Caco-2 (cell line): ENCODE results near the gene AKR1B1. TPM values are rescaled to one million over a fixed set of nuclear protein-coding genes. Genes with fewer than 3 reads are reported as not detected.

ENCODE experiments used
- BruUV-seq: library from RNA; stranded (reverse); fragments of 400-500 nt; replicated peaks from 2 replicates; lab custom pipeline; 2021; lab: Mats Ljungman, UMichigan
- CTCF ChIA-PET: fragments of 300-600 bp; sonication (Branson Sonifier 250); formaldehyde crosslinking; loops from one replicate; lab custom pipeline; 2022; ENCODE audit warnings: antibody characterized with exemption; lab: Charles Lee
- POLR2A ChIA-PET: fragments of 300-600 bp; sonication (Branson Sonifier 250); formaldehyde crosslinking; loops from one replicate; lab custom pipeline; 2022; ENCODE audit warnings: antibody characterized with exemption; lab: Charles Lee
- DNase-seq, 2 experiments: peaks; one replicate each; pipeline versions ENCODE4 v3.0.0 to v3.0.0-alpha.2; 2020 to 2022
- H3K27me3 ChIP-seq: replicated peaks from 2 replicates; pipeline ENCODE4 v1.6.0; 2011; ENCODE audit warnings: low read length; ENCODE audit not compliant: control insufficient read depth, insufficient read depth
- H3K36me3 ChIP-seq: 2 replicates; pipeline ENCODE4 v1.5.1; 2011; ENCODE audit warnings: low read length; ENCODE audit not compliant: control insufficient read depth, insufficient read depth
- H3K4me1 ChIP-seq: fragments of 250-450 bp; sonication (Bioruptor Pico); 2 replicates; pipeline ENCODE4 v1.5.1; 2020; ENCODE audit warnings: mild to moderate bottlenecking
- H3K4me3 ChIP-seq: 2 replicates; pipeline ENCODE4 v1.5.1; 2011; ENCODE audit warnings: low read depth, mild to moderate bottlenecking, control low read depth, low read length
- H3K9me3 ChIP-seq: fragments of 250-450 bp; sonication (Bioruptor Pico); 2 replicates; pipeline ENCODE4 v1.5.1; 2020; ENCODE audit warnings: mild to moderate bottlenecking, moderate library complexity
- H3K27ac Mint-ChIP-seq: one replicate; pipeline ENCODE4 v1.8.0; 2022; ENCODE audit warnings: mixed read lengths; ENCODE audit not compliant: unreplicated experiment
- H3K27me3 Mint-ChIP-seq: one replicate; pipeline ENCODE4 v1.8.0; 2022; ENCODE audit warnings: mixed read lengths; ENCODE audit not compliant: insufficient read depth, unreplicated experiment
- H3K36me3 Mint-ChIP-seq: one replicate; pipeline ENCODE4 v1.8.0; 2022; ENCODE audit warnings: mild to moderate bottlenecking, mixed read lengths; ENCODE audit not compliant: insufficient read depth, unreplicated experiment
- H3K4me1 Mint-ChIP-seq: one replicate; pipeline ENCODE4 v1.8.0; 2022; ENCODE audit warnings: low read depth, mixed read lengths; ENCODE audit not compliant: unreplicated experiment
- H3K4me3 Mint-ChIP-seq: one replicate; pipeline ENCODE4 v1.8.0; 2022; ENCODE audit warnings: mild to moderate bottlenecking, moderate library complexity, mixed read lengths; ENCODE audit not compliant: unreplicated experiment
- H3K9me3 Mint-ChIP-seq: one replicate; pipeline ENCODE4 v1.8.0; 2022; ENCODE audit warnings: mixed read lengths; ENCODE audit not compliant: unreplicated experiment
- CTCF ChIP-seq, 2 experiments: fragments of 200-600 bp in 1 of 2; IDR thresholded peaks; 1 replicate in 1 of 2; 2 replicates in 1 of 2; pipeline versions ENCODE4 v1.5.1 to v1.8.0; 2011 to 2022; ENCODE audit warnings: antibody characterized with exemption in 1 of 2, control low read depth in 1 of 2, inconsistent platforms in 1 of 2, low read depth in 1 of 2, low read length in 1 of 2, mild to moderate bottlenecking in 1 of 2, moderate library complexity in 1 of 2; ENCODE audit not compliant: insufficient read depth in 1 of 2, severe bottlenecking in 1 of 2, unreplicated experiment in 1 of 2
- intact Hi-C: fragments of 100-400 bp; cut with micrococcal nuclease; formaldehyde crosslinking; loops from one replicate; pipeline ENCODE4 v1.10.0; 2022; ENCODE audit not compliant: unreplicated experiment
- total RNA-seq: library from RNA; stranded (reverse); gene quantifications from 2 replicates; pipeline ENCODE4 v1.2.3, GENCODE V29; 2022

Gene AKR1B1
- total RNA-seq, 1 experiment from 2014 or later, result 58.6 TPM

- no peak for DNase-seq
- H3K36me3 Mint-ChIP-seq, result no peaks in the 10 kb centered on the region
- intact Hi-C loops, result no loop called here
- peaks cover 11% of the 10 kb centered on the region for H3K27me3 Mint-ChIP-seq
- no TSS peak for BruUV-seq
- TF ChIP-seq CTCF (IDR thresholded peaks at IDR 0.05; ENCODE audit: insufficient read depth in 1 of 2, low read depth in 1 of 2, low read length in 1 of 2, severe bottlenecking in 1 of 2, unreplicated experiment in 1 of 2), result no peak
- ChIA-PET CTCF (no interaction called here), POLR2A (no interaction called here)
- no peaks in the 10 kb centered on the region for H3K9me3 Mint-ChIP-seq
- Histone ChIP-seq H3K4me1 (no peaks in the 10 kb centered on the region), H3K9me3 (no peaks in the 10 kb centered on the region), H3K4me3 (no peak overlapping the region), H3K27me3 (no peaks in the 10 kb centered on the region), H3K36me3 (no peaks in the 10 kb centered on the region)
- H3K27ac Mint-ChIP-seq, result no peak overlapping the region
- H3K4me1 Mint-ChIP-seq, result no peaks in the 10 kb centered on the region
- H3K4me3 Mint-ChIP-seq, result no peak overlapping the region
Measured at GRCh38 chr7:134502463-134503371, 43.8 kb upstream of the AKR1B1 start.

- no peak for TF ChIP-seq CTCF (IDR thresholded peaks at IDR 0.05; ENCODE audit: insufficient read depth in 1 of 2, low read depth in 1 of 2, low read length in 1 of 2, severe bottlenecking in 1 of 2, unreplicated experiment in 1 of 2)
- Histone ChIP-seq H3K4me1 (no peaks in the 10 kb centered on the region), H3K27me3 (no peaks in the 10 kb centered on the region), H3K9me3 (no peaks in the 10 kb centered on the region), H3K4me3 (no peak overlapping the region), H3K36me3 (no peaks in the 10 kb centered on the region)
- H3K9me3 Mint-ChIP-seq, result no peaks in the 10 kb centered on the region
- CTCF ChIA-PET, result no interaction called here
- intact Hi-C loops, result no loop called here
- no TSS peak for BruUV-seq
- no peaks in the 10 kb centered on the region for H3K36me3 Mint-ChIP-seq
- no peak for DNase-seq
- no peak overlapping the region for H3K4me3 Mint-ChIP-seq
- H3K27ac Mint-ChIP-seq, result no peak overlapping the region
- H3K27me3 Mint-ChIP-seq, result peaks cover 11% of the 10 kb centered on the region
- no peaks in the 10 kb centered on the region for H3K4me1 Mint-ChIP-seq
- POLR2A ChIA-PET, result no interaction called here
Measured at GRCh38 chr7:134500982-134501381, 42.1 kb upstream of the AKR1B1 start.

GRCh38 chr7:134500406-134500805 lies 41.5 kb upstream of the AKR1B1 start:
- BruUV-seq, result no TSS peak
- Histone ChIP-seq H3K4me3 (no peak overlapping the region), H3K4me1 (no peaks in the 10 kb centered on the region), H3K9me3 (no peaks in the 10 kb centered on the region), H3K27me3 (no peaks in the 10 kb centered on the region), H3K36me3 (no peaks in the 10 kb centered on the region)
- Mint-ChIP-seq H3K27me3 (peaks cover 13% of the 10 kb centered on the region), H3K36me3 (no peaks in the 10 kb centered on the region), H3K4me1 (no peaks in the 10 kb centered on the region), H3K27ac (no peak overlapping the region), H3K4me3 (no peak overlapping the region), H3K9me3 (no peaks in the 10 kb centered on the region)
- ChIA-PET CTCF (no interaction called here), POLR2A (no interaction called here)
- DNase-seq, result no peak
- intact Hi-C loops, result no loop called here
- no peak for TF ChIP-seq CTCF (IDR thresholded peaks at IDR 0.05; ENCODE audit: insufficient read depth in 1 of 2, low read depth in 1 of 2, low read length in 1 of 2, severe bottlenecking in 1 of 2, unreplicated experiment in 1 of 2)
